ENCODE results near the gene PMEPA1.

PMEPA1 gene

DNA sequence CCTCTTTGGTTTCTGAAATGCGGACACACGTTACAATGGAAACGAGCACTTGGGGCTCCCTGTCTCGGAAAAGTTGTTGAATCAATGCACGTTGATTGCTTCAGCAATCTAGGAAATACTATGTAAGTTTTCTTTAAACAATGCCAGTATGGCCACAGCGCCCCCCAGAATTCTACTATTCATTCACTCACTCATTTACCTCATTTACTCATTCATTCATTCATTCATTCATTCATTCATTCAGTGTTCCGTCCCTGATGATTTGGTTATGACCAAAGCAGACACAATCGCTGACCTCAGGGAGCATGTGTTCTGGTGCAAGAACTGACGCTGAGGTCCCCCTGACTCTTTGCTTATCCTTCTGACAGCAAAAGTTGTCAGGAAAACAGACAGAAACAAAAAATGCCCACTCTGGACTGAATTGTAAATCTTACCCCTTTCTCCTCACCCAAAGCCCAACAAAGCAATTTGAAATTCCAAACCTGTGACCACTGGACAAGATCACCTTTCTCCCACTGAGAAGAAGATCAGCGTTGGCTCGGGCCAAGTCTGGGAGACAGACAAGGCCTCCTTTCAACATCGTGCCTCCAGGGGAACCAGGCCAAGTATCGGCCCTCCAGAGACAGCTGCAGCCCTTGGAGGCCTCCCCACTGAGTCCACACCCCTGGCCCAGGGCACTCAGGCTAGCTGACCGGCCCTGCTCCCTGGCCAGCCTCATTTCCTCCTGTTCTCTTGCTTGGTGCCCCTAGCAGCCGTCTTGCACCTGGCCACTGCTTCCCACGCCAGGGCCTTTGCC lies 15.0 kb upstream of the PMEPA1 start:
- TF ChIP-seq Cebpa-rat (IDR thresholded peaks at IDR 0.05), result no peak
- H3K27ac ChIP-seq, result no peak overlapping the region
- H3K9ac ChIP-seq, result no peak overlapping the region
- H3K4me3 ChIP-seq, result no peak overlapping the region
- no peak overlapping the region for H3K4me2 ChIP-seq
- peaks cover 12% of the 10 kb centered on the region for H3K4me1 ChIP-seq
- no peaks in the 10 kb centered on the region; the same call in 1 of the 2 replicates for H4K20me1 ChIP-seq
- no peaks in the 10 kb centered on the region for H3K9me3 ChIP-seq
- H3K36me3 ChIP-seq, result no peaks in the 10 kb centered on the region
- no peaks in the 10 kb centered on the region for H3K27me3 ChIP-seq

DNA sequence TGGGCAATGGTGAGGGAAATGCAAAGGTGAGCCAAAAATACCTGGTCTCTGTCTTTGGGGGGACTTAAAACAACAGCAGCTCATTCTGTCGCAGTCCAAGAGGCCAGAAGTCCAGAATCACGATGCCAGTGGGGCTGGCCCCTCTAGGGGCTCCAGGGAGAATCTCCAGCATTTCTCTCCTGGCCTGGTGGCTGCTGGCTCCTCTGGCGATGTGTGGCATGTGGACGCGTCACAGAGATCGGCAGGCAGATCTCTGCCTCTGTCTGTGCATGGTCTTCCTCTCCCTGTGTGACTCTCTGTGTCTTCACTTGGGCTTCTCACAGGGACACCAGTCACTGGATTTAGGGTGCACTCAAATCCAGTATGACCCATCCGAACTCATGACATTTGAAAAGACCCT lies 14.0 kb upstream of the PMEPA1 start:
- H3K36me3 ChIP-seq, result no peaks in the 10 kb centered on the region
- H3K9me3 ChIP-seq, result no peaks in the 10 kb centered on the region
- H3K9ac ChIP-seq, result no peak overlapping the region
- no peak overlapping the region for H3K4me3 ChIP-seq
- no peak for TF ChIP-seq Cebpa-rat (IDR thresholded peaks at IDR 0.05)
- peaks cover 8% of the 10 kb centered on the region for H3K4me1 ChIP-seq
- H3K27ac ChIP-seq, result no peak overlapping the region
- H3K27me3 ChIP-seq, result no peaks in the 10 kb centered on the region
- H3K4me2 ChIP-seq, result no peak overlapping the region
- no peaks in the 10 kb centered on the region for H4K20me1 ChIP-seq

DNA sequence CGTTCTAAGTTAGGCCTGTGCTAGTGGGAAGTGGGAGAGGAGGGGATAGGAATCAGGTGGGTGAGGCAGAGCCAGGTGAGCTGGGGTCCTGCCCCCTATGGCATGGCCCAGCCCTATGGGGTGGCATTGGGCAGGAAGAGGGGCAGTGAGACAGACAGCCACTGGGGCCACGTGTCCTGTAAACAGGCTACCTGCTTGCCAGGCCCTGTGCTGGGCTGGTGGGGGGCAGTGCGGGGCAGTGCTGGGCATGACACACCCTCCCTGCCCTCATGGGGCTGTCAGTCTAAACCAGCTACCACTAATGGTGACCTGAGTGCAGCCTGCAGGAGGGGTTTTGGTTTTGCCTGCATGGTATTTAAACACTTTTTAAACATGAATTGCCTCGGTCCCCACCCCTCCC lies 10.1 kb upstream of the PMEPA1 start:
- Histone ChIP-seq H4K20me1 (no peaks in the 10 kb centered on the region), H3K4me2 (no peak overlapping the region)

DNA sequence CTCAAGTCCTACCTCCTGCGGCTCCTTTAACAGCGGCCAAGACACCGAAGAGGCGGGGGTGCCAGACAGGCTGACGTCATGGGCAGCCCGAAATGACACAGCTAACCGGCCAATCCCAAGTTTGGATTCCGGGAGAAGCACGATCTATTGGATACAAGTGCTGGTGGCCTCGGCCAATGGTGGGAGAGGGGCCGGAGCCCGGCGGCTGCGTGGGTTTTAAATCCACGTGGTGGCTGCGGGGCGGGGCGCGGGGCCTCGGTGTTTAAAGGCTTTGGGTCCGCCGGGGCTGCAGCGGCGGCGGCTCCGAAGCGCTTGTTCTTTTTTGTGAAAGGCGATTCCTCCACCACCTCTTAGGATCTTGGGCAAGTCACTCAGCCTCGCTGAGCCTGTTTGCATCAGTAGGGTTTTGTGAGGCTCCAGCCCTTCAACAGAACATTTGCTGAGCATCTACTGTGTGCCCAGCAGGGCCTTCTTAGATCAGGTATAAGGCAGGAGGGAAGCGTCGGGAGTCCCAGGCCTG lies 8.7 kb upstream of the PMEPA1 start:
- Histone ChIP-seq H3K4me1 (peaks cover 36% of the 10 kb centered on the region), H3K27me3 (no peaks in the 10 kb centered on the region), H4K20me1 (no peaks in the 10 kb centered on the region), H3K36me3 (no peaks in the 10 kb centered on the region), H3K4me3 (peak overlapping the region; percentile 56), H3K27ac (no peak overlapping the region), H3K9ac (no peak overlapping the region; the same call in 1 of the 2 replicates), H3K9me3 (no peaks in the 10 kb centered on the region), H3K4me2 (peak overlapping the region; percentile 82)
- no peak for TF ChIP-seq Cebpa-rat (IDR thresholded peaks at IDR 0.05)

More for the DNA sequence above, 10.1 kb upstream of the PMEPA1 start:
- no peak overlapping the region for H3K4me3 ChIP-seq
- peaks cover 36% of the 10 kb centered on the region for H3K4me1 ChIP-seq
- no peak for TF ChIP-seq Cebpa-rat (IDR thresholded peaks at IDR 0.05)
- H3K27me3 ChIP-seq, result no peaks in the 10 kb centered on the region
- H3K9me3 ChIP-seq, result no peaks in the 10 kb centered on the region
- no peak overlapping the region for H3K27ac ChIP-seq
- H3K36me3 ChIP-seq, result no peaks in the 10 kb centered on the region
- no peak overlapping the region for H3K9ac ChIP-seq

DNA sequence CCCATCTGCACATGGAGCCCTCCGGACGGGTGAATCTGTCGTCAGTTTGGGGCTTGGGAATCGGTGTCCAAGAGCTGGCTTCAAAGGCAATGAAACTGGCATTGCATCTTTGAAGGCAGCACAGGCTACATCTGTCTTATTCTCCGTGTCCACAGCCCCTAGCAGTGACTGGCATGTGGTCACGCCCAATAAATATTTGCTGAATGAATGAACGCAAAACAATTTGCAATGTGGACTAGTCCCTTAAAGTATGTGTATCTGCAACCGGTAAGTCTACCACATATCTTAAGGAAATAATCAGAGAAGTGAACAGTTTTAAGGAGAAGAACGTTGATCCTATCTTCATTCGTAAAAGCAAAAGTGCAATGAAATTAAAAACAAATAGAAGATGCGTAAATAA lies 8.0 kb upstream of the PMEPA1 start:
- TF ChIP-seq Cebpa-rat (IDR thresholded peaks at IDR 0.05), result no peak
- H3K27ac ChIP-seq, result no peak overlapping the region
- no peak overlapping the region for H3K9ac ChIP-seq
- H3K36me3 ChIP-seq, result no peaks in the 10 kb centered on the region
- no peak overlapping the region for H3K4me3 ChIP-seq
- H3K9me3 ChIP-seq, result no peaks in the 10 kb centered on the region
- H3K4me2 ChIP-seq, result peak overlapping the region; percentile 82
- no peaks in the 10 kb centered on the region for H3K27me3 ChIP-seq
- peaks cover 36% of the 10 kb centered on the region for H3K4me1 ChIP-seq
- no peaks in the 10 kb centered on the region for H4K20me1 ChIP-seq

DNA sequence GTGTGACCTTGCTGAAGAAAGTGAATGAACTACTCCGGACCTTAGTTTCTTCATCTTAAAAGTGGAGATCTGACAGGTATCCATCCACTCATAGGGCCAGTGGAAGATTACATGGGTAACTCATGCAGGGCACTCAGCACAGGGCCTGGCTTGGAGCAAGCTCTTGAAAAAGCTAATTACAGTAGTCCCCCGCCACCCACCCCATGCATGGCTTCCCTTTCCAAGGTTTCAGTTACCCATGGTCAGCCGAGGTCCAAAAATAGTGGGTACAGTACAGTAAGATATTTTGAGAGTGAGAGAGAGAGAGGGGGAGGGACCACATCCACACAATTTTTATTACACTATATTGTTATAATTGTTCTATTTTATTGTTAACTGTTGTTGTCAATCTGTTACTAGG lies 7.1 kb upstream of the PMEPA1 start:
- Histone ChIP-seq H3K36me3 (no peaks in the 10 kb centered on the region), H3K9ac (no peak overlapping the region), H4K20me1 (no peaks in the 10 kb centered on the region), H3K4me2 (peak overlapping the region; percentile 82), H3K9me3 (no peaks in the 10 kb centered on the region), H3K27me3 (no peaks in the 10 kb centered on the region), H3K27ac (no peak overlapping the region), H3K4me3 (no peak overlapping the region), H3K4me1 (peaks cover 38% of the 10 kb centered on the region)
- no peak for TF ChIP-seq Cebpa-rat (IDR thresholded peaks at IDR 0.05)

DNA sequence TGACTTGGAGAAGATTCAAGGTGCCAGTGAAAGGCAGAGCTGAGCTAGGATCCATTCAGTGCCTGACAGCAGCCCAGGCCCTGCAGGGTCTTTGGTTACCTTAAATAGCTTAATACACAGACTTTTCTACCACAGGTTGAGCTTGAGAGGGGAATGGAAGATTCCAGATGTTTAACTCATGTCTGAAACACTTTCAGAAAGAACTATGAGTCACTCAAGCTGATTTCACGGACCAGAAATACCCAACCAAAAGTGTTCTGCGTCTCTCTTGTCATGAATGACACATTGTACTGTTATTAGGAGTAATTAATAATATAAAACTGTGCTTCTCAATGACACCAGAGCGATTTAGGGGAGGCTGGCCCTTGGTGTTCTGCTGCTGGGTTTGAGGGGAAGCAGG lies 6.4 kb upstream of the PMEPA1 start:
- Histone ChIP-seq H3K9ac (no peak overlapping the region), H3K4me2 (peak overlapping the region; percentile 82), H3K27me3 (no peaks in the 10 kb centered on the region), H3K9me3 (no peaks in the 10 kb centered on the region), H3K4me1 (peaks cover 45% of the 10 kb centered on the region), H3K4me3 (no peak overlapping the region), H4K20me1 (no peaks in the 10 kb centered on the region), H3K36me3 (no peaks in the 10 kb centered on the region), H3K27ac (no peak overlapping the region)
- TF ChIP-seq Cebpa-rat (IDR thresholded peaks at IDR 0.05), result no peak

DNA sequence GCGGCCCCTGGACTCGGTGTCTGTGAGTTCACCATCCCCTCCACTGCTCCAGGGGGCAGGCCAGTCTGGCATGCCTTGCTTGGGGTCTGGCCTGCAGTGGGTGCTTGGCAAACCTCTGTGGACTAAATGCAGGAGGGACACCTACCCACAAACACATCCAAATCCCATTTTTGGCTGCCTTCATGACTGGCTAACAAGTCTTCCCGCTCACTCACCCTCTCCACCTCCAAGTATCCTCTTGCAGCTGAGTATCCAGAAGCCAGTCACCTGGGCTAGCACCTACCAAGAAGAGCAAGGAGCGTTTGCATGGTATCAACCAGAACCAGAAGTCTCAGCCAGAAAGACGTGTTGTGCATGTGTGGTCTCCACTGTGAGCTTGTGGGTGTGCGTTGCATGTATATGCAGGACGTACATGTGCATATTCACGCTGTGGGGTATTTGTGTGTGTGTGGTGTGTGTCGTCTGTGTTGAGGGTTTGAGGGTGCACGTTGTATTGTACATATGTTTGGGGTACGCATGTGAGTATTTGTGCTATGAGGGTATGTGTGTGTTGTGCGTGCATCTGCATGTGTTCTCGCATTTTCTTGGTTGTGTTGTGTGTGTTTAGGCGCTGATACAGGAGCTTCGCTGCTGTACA lies 5.6 kb upstream of the PMEPA1 start:
- no peaks in the 10 kb centered on the region for H3K27me3 ChIP-seq
- H3K4me1 ChIP-seq, result peaks cover 53% of the 10 kb centered on the region
- peak overlapping the region; percentile 82; the same call in 1 of the 2 replicates for H3K4me2 ChIP-seq
- H3K9me3 ChIP-seq, result no peaks in the 10 kb centered on the region
- no peaks in the 10 kb centered on the region for H4K20me1 ChIP-seq
- TF ChIP-seq Cebpa-rat (IDR thresholded peaks at IDR 0.05), result no peak
- H3K27ac ChIP-seq, result no peak overlapping the region
- H3K9ac ChIP-seq, result no peak overlapping the region
- H3K4me3 ChIP-seq, result no peak overlapping the region
- H3K36me3 ChIP-seq, result no peaks in the 10 kb centered on the region

DNA sequence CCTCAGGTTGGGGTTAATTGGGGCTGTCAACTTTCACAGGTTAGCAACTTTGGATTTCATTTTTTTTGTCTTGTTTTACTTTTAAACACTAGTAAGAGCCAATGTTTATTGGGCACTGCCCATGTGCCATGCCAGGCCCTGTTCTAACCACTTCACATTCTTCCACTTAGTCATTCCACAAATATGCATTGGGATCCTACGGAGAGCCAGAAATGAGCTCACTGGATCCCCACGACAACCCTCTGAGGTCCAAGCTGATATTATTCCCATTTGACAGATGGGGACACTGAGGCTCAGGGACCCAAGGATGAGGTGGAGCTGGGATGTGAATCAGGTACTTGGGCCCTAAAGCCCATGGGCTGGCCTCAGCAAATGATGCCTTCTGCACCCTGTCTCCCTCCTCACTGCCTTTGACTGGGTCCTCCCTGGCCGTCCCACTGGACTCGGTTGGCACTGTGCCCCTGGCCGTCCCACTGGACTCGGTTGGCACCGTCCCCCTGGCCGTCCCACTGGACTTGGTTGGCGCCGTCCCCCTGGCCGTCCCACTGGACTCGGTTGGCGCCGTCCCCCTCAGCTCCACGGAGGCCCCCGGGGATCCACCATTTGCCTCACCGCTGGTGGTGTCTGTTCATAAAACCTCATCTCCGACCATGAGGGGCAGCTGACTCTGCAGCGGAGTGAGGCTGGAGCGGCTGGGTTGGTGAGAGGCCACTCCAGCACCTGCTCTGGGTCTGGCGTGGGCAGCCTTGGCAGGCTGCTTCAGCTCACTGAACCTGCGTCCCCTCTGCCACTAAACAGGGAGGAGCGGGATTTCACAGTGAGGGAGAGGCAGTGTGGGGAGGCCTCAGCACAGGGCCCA lies 4.8 kb upstream of the PMEPA1 start:
- Histone ChIP-seq H4K20me1 (no peaks in the 10 kb centered on the region), H3K36me3 (no peaks in the 10 kb centered on the region), H3K4me2 (no peak overlapping the region), H3K27me3 (no peaks in the 10 kb centered on the region), H3K9ac (no peak overlapping the region), H3K9me3 (no peaks in the 10 kb centered on the region), H3K4me1 (peaks cover 53% of the 10 kb centered on the region), H3K4me3 (no peak overlapping the region), H3K27ac (no peak overlapping the region)
- TF ChIP-seq Cebpa-rat (IDR thresholded peaks at IDR 0.05), result no peak

Measured in BLaER1 (cell line).